Psoas muscle (tissue), 8 donors: Measurements from ENCODE around the gene ILDR1. TPM values are rescaled to one million over a fixed set of nuclear protein-coding genes. Genes with fewer than 3 reads are reported as not detected.

Experiments
- ATAC-seq, 4 donors: fragments of 200-7000 bp; cut with Tn5 transposase; one replicate each; pipeline ENCODE4 v1.9.1; 2020; ENCODE audit warnings: moderate library complexity in 3 of 4, mild to moderate bottlenecking in 2 of 4
- DNase-seq, 2 donors: peaks; one replicate each; pipeline ENCODE4 v3.0.0-alpha.2; 2020
- H3K27ac ChIP-seq: fragments of 200-600 bp; one replicate; pipeline ENCODE4 v1.8.0; 2022
- H3K27me3 ChIP-seq, 3 donors: fragments of 200-600 bp in 1 of 3; one replicate each; pipeline versions ENCODE4 v1.6.1 to v1.8.0; 2013 to 2022; ENCODE audit warnings: low read length in 2 of 3, mild to moderate bottlenecking in 2 of 3, moderate library complexity in 1 of 3; ENCODE audit not compliant: insufficient read depth in 3 of 3
- H3K36me3 ChIP-seq, 2 donors: fragments of 200-600 bp in 1 of 2; one replicate each; pipeline versions ENCODE4 v1.6.1 to v1.8.0; 2013 to 2022; ENCODE audit warnings: low read depth in 1 of 2, mild to moderate bottlenecking in 1 of 2, moderate library complexity in 1 of 2; ENCODE audit not compliant: insufficient read depth in 1 of 2
- H3K4me1 ChIP-seq: fragments of 200-600 bp; one replicate; pipeline ENCODE4 v1.8.0; 2022
- H3K4me3 ChIP-seq: fragments of 200-600 bp; one replicate; pipeline ENCODE4 v1.8.0; 2022; ENCODE audit warnings: mild to moderate bottlenecking
- H3K9me3 ChIP-seq: fragments of 200-600 bp; one replicate; pipeline ENCODE4 v1.8.0; 2022
- CTCF ChIP-seq: fragments of 200-600 bp; IDR thresholded peaks from one replicate; pipeline ENCODE4 v1.8.0; 2022; ENCODE audit warnings: antibody characterized with exemption
- WGBS, 3 donors: extraction: QIAGEN DNeasy Blood & Tissue Kit; methylation state at CpG; one replicate each; pipeline versions ENCODE4 v1.1.6 to v1.1.7; 2013; 5-methylcytosine and 5-hydroxymethylcytosine counted together
- intact Hi-C, 2 donors: fragments of 100-400 bp; cut with DNase I; formaldehyde crosslinking; loops; one replicate each; pipeline versions ENCODE4 v1.11.0 to v1.14.2; 2022
- polyA plus RNA-seq, 3 donors: library from polyadenylated mRNA; stranded (reverse); fragments of 200-250 nt; gene quantifications; one replicate each; pipeline ENCODE4 v1.2.3, GENCODE V29; 2013
- total RNA-seq, 4 donors: library from RNA; stranded (reverse); fragmentation: NEBNext Ultra II Directional in 2 of 4; extraction: Animal tissue kit (Norgen Biotek cat#: 25700) in 2 of 4; gene quantifications; one replicate each; pipeline versions ENCODE4 v1.2.1 to v1.2.4, GENCODE V29; 2021 to 2023
- donor health status: healthy with polysubstance abuse.
- donor health status: DM: no; HTN: no; CAD: no; lungs with moderate emphysema.
- donor health status: Bipolar disorder and iron deficiency.
- donor health status: healthy.
- donor health status: DM: yes; HTN: yes; CAD: no.
- donor health status: DM: no; HTN: no; CAD: no.
- donor health status: DM: no; HTN: no; CAD: no.
- donor health status: DM: yes; HTN: yes; CAD: no.

Gene ILDR1
- total and polyA plus RNA-seq, 7 donors: not detected

GRCh38 chr3:122001892-122002291 is 20.2 kb downstream of the ILDR1 start:
- no peak overlapping the region for H3K4me3 ChIP-seq
- DNase-seq (no peak), ATAC-seq (no peak)
- H3K9me3 ChIP-seq: no peaks in the 10 kb centered on the region
- no peak overlapping the region for H3K27ac ChIP-seq
- no peaks in the 10 kb centered on the region for H3K36me3 ChIP-seq
- H3K27me3 ChIP-seq: peaks cover 0 to 1% (median 0%) of the 10 kb centered on the region in 3 donors
- intact Hi-C loops: no loop called here
- TF ChIP-seq CTCF: no peak
- no peaks in the 10 kb centered on the region for H3K4me1 ChIP-seq
- 89 to 96% (median 90%) methylated on average over 3 of the region's 3 CpGs for WGBS, 3 donors

- intact Hi-C loops: no loop called here
- Histone ChIP-seq H3K27ac (no peak overlapping the region), H3K36me3 (no peaks in the 10 kb centered on the region), H3K9me3 (no peaks in the 10 kb centered on the region), H3K27me3 (peaks cover 0 to 1% (median 0%) of the 10 kb centered on the region in 3 donors), H3K4me1 (no peaks in the 10 kb centered on the region), H3K4me3 (no peak overlapping the region)
- ATAC-seq (no peak), DNase-seq (no peak)
- no peak for TF ChIP-seq CTCF
- WGBS, 3 donors: 65 to 71% (median 66%) methylated on average over 4 of the region's 4 CpGs
Measured at GRCh38 chr3:122000936-122001605, 21.0 kb downstream of the ILDR1 start.

- Histone ChIP-seq H3K4me1 (no peaks in the 10 kb centered on the region), H3K27me3 (peaks cover 0 to 1% (median 0%) of the 10 kb centered on the region in 3 donors), H3K4me3 (no peak overlapping the region), H3K36me3 (no peaks in the 10 kb centered on the region), H3K9me3 (no peaks in the 10 kb centered on the region), H3K27ac (no peak overlapping the region)
- no peak for TF ChIP-seq CTCF
- DNase-seq: no peak
- intact Hi-C loops: loop anchor here (5.0 to 10.0 kb wide), 2 partner anchors 453 to 455 kb away; partner anchors contain the start of gene POLQ (in 2 of the 2)
- WGBS, 3 donors: 38 to 67% (median 44%) methylated on average over 1 of the region's 1 CpG
- ATAC-seq: no peak
Measured at GRCh38 chr3:121999931-122000330, 22.1 kb downstream of the ILDR1 start.

GRCh38 chr3:121998611-121999473 is 23.2 kb downstream of the ILDR1 start:
- no peak for DNase-seq
- no peaks in the 10 kb centered on the region for H3K9me3 ChIP-seq
- H3K27ac ChIP-seq: no peak overlapping the region
- no peak for TF ChIP-seq CTCF
- H3K27me3 ChIP-seq: peaks cover 0 to 1% (median 0%) of the 10 kb centered on the region in 3 donors
- whole genome bisulfite sequencing, 3 donors: 50 to 67% (median 63%) methylated on average over 6 of the region's 6 CpGs
- H3K4me3 ChIP-seq: no peak overlapping the region
- ATAC-seq: no peak
- intact Hi-C loops: loop anchor here (5.0 to 10.0 kb wide), 2 partner anchors 452 to 454 kb away; partner anchors contain the start of gene POLQ (in 2 of the 2)
- no peaks in the 10 kb centered on the region for H3K36me3 ChIP-seq
- no peaks in the 10 kb centered on the region for H3K4me1 ChIP-seq
